GM21528 (cell line): ENCODE results near the gene SCYL3.
"Not testable (repeated sequence)": the region's sequence is repeated elsewhere in the genome, so short reads cannot be mapped to it uniquely, and the experiment has no call there.

Experiments
- ATAC-seq: cut with Tn5 transposase; IDR thresholded peaks from one replicate; pipeline ENCODE4 v1.9.1; 2021; ENCODE audit warnings: mild to moderate bottlenecking, moderate library complexity; ENCODE audit not compliant: unreplicated experiment, low FRiP score

Gene SCYL3, protein sequence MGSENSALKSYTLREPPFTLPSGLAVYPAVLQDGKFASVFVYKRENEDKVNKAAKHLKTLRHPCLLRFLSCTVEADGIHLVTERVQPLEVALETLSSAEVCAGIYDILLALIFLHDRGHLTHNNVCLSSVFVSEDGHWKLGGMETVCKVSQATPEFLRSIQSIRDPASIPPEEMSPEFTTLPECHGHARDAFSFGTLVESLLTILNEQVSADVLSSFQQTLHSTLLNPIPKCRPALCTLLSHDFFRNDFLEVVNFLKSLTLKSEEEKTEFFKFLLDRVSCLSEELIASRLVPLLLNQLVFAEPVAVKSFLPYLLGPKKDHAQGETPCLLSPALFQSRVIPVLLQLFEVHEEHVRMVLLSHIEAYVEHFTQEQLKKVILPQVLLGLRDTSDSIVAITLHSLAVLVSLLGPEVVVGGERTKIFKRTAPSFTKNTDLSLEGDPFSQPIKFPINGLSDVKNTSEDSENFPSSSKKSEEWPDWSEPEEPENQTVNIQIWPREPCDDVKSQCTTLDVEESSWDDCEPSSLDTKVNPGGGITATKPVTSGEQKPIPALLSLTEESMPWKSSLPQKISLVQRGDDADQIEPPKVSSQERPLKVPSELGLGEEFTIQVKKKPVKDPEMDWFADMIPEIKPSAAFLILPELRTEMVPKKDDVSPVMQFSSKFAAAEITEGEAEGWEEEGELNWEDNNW

GRCh38 chr1:169893645-169894423 is at the start of gene SCYL3:
Gene SCYL3, minus strand, starts transcription at chr1:169893896. Its CDS starts 5,056 bp downstream, at chr1:169888840.
- peak; percentile 92 for ATAC-seq

DNA sequence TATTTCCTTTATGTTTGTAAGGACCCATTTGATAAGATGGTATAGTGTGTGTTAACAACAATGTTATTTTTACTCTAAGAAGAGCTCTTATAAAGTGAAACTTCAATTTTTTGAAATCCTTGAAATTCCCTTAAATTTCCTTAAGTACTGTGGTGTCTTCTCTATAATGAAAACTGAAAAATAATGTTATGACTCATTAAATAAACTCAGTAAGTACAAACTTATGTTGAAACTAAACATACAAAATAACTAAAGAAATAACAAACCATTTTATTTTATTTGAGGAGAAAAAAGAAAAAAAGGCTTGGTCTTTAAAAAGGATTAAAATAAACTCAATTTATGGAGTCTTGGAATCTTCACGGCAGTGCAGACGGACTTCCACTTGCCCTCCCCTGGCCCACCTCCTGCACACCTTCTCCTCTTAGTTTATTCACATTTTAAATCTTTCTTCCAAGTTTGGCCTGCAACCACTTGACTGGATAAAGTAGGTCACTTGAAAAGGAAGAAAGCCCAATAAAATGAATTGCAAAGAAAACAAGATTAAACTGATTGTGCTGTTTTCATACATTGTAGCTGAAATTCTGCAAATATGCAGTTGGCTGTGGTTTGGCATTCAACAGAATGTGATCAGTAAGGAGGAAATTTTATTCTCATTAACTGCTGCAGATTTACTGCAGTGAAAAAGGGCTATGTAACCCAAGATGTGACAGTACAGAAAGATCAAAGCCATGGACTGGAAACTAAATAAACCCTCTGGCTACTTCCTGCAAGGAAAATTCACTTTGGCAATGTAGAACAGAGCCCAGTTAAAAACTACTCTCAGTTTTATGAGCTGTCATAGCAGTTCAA is 48.5 kb upstream of the SCYL3 start:
- no peak for ATAC-seq

- no peak for ATAC-seq
Observed at GRCh38 chr1:169933984-169934725, 40.5 kb upstream of the SCYL3 start.

DNA sequence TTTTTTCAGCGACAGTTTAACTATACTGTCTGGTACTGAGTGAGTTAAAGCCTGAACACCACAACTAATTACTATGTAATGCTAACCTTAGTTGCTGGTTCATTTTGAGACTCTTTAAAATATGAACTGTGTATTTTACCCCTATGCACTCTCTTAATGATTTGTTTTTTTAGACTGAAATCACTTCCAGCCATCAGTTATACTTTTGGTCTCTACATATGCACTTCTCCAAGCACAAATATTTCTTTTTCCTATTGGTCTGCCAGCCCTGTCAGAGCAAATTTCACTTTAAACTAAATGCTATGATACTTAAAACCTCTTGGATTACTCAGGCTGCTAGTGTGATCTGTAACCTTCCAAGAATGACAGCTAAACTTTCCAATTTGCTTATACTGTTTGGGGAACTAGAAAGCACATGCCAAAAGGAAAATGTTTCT is 38.1 kb upstream of the SCYL3 start:
- ATAC-seq, result no peak

DNA sequence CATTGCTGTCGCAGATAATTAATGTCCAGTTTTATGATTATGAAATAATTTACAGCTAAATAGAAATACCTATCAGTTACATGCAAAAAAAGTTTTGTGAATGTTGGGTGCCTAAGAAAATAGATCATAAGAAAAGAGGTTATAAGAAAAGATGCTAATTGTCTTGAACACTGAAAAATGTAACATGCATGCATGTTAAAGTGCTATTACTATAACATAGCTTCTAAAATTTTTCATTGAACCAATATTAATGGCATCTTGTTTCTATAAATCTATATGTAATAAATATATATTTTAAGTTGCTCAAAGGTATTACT is 35.5 kb upstream of the SCYL3 start:
- no peak for ATAC-seq

DNA sequence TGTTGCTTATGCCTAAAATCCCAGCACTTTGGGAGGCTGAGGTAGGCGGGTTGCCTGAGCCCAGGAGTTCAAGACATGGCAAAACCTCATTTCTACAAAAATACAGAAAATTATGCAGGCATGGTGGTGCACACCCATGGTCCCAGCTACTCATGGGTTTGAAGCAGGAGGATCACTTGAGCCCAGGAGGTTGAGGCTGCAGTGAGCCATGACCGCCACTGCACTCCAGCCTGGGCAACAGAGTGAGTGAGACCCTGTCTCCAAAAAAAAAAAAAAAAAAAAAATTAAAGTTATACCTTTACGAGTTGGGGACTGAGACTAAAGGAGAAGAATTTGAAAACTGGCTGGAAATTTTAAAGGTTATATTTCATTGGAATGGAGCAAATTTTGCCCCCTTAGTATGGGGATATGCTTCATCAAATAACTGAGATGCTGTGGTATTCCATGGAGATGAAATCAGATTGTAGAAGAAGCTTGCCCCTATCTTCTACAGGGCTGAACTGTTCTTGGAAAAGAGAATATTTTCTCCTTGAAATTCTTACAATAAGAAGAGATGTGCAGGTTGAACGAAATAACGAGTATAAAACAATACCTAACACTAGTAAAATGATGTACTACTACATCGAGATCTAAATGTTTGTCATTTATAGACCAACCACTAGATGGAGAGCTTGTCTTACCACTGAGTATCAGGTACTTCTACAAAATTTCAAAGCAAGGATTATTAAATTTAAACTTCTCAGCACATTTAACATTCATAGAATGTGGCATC is 34.9 kb upstream of the SCYL3 start:
- ATAC-seq, result peak; percentile 65

DNA sequence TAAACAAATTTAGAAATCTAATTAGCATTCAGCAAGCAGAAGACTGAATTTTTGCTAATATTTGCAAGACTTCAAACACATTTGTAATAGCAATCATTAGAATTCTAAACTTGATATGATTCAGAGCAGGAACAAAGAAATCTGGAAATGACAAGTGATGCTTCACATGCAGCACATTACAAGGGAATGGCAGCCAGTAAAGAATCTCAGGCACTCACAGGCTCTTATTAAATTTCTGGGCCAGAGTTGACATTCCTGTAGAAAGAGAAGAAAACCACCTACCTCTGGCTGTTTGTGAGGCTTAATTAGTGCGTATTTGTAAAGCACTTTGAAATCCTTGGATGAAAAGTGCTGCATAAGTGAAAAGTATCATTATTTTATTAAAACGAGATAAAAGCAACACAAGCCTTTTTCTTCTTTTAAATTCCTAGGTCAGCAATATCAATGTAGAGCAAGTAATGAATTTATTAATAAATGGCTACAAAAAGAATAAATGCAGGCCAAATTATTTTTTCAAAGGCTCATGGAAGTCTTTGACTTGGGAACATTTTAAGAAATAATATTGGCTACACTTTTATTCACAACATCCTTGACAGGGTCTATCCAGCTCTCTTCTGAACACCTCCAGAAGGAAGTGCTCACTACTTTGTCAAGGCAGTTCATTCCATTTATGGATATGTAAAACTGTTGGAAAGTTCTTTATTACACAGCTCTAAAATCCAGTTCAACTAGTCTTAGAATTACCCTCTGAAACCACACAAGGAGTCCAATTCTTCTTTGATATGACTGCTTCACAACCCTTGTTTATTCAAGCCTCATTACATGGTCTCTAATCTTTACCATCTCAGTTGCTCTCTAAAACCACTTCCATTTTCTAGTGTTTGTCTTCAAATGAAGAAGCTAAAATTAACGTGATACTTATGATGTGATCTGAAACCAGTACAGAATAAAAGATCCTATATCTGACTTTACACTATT is 32.1 kb upstream of the SCYL3 start:
- no peak for ATAC-seq

GRCh38 chr1:169924829-169925228 is 31.1 kb upstream of the SCYL3 start:
- ATAC-seq, result no peak

GRCh38 chr1:169924063-169924462 is 30.4 kb upstream of the SCYL3 start:
- no peak for ATAC-seq

- no peak for ATAC-seq
Observed at GRCh38 chr1:169921080-169921479, 27.4 kb upstream of the SCYL3 start.

DNA sequence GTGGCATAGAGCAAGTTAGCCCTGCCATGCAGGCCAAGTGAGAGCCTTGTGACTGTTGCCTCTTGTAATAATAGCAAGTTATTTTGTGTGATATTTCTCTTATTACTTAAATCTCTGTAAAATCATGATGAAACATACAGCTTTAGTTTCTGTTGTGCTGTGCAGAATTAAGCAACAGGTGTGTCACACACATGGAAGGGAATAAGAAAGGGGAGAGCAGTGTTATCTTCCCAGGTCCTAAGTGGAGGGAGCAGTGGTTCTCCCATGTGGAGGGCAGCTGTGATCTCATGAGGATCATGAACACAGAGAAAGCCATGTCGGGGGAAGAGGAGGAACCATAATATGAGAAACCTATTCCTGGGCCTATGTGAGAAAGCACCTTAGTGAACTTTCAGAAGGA is 25.2 kb upstream of the SCYL3 start:
- no peak for ATAC-seq

GRCh38 chr1:169918220-169918619 is 24.5 kb upstream of the SCYL3 start:
- not testable (repeated sequence) for ATAC-seq

- ATAC-seq, result no peak
Observed at GRCh38 chr1:169915150-169915549, 21.5 kb upstream of the SCYL3 start.

DNA sequence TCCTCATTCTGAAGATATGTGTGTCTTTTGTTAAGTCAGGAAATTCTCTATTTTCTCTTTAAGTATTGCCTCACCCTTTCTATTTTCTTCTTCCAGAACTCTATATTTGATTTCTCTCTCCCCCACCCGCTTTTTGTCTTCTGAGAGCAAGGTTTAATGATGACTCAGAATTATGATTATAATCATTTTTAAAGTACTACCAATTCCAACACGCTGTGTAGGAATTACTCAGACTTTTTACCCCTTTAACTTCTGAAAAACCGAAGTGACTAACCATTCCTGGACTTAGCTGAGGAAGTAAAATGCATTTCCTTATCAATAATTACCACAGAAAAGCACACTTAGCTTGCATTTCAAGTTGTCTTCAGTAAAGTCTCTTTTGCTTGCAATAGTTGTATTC is 20.8 kb upstream of the SCYL3 start:
- ATAC-seq, result no peak

DNA sequence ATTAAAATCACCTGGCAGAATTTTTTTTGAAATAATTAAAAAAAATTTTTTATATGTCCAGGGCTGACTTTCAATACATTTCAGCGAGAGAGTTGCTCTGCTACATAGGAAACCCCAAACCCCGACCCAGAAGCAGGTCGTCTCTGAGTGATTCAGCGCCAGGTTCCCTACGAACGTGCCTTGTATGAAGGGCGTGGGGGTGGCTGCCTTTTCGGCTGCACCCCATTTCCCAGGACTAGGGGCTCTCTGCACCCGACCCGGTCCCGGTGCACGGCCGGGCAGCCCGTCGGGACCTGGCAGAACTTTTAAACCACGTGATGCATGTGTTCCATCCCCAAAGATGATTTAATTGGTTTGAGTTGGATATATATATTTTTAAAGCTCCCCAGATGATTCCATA is 15.8 kb upstream of the SCYL3 start:
- ATAC-seq, result no peak

- no peak for ATAC-seq
Observed at GRCh38 chr1:169906938-169907337, 13.2 kb upstream of the SCYL3 start.

DNA sequence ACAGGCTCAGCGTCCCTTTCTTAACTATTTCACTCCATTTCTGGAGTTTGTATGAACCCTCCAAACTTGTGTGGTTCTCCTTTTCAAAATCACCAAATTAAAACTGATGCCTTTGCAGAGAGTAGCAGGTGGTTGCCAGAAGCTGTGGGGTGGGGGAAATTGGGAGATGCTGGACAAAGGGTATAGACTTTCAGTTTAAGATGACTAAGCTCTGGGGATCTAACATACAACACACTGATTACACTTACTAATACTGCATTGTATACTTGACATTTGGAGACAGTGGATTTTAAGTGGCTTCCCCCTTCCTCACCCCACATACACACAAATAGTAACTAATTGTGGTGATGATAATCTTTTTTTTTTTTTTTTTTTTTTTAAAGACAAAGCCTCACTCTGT is 11.1 kb upstream of the SCYL3 start:
- no peak for ATAC-seq

GRCh38 chr1:169902751-169903150 is 9.1 kb upstream of the SCYL3 start:
- ATAC-seq, result no peak
